ENCODE measurements around the gene DPYD.

The DPYD gene

DNA sequence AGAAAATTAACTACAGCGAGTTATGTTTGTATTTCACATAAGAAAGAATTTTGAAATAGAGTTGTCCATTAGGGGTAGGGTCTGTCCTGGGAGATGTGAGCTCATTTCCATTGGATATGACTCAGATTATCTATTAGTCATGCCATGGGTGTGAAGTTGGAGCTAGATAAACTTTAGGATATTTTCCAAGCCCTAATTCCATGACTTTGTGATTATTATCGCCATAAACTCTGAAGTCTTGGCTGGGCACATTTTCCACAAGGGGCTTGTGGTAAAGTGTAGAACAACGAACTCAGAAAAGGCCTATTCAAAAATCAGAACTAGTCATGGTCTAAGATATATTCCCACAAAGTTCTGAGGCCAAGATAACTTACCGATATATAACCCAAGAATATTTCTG, 396.6 kb downstream of the DPYD start:
- Histone ChIP-seq H3K9ac (ENCODE audit: low read depth, low read length, poor library complexity, severe bottlenecking) (no peak overlapping the region), H3K9me2 (replicated peaks; ENCODE audit: low read depth, low read length) (no peaks in the 10 kb centered on the region), H2AFZ (ENCODE audit: low read length) (no peak overlapping the region), H3K4me2 (ENCODE audit: low read depth, low read length, poor library complexity, severe bottlenecking) (no peak overlapping the region), H3K79me2 (ENCODE audit: insufficient read depth, low read length) (no peaks in the 10 kb centered on the region), H3F3A (ENCODE audit: low read depth) (no peaks in the 10 kb centered on the region), H3K9me3 (ENCODE audit: insufficient read depth, low read depth, low read length) (peaks cover 9% of the 10 kb centered on the region), H3K4me1 (ENCODE audit: insufficient read depth, low read length, poor library complexity, severe bottlenecking) (no peaks in the 10 kb centered on the region), H3K4me3 (ENCODE audit: low read length, poor library complexity, severe bottlenecking) (no peak overlapping the region), H3K27me3 (ENCODE audit: insufficient read depth, low read length, poor library complexity, severe bottlenecking) (no peaks in the 10 kb centered on the region), H4K20me1 (ENCODE audit: insufficient read depth, low read length, poor library complexity, severe bottlenecking) (no peaks in the 10 kb centered on the region), H3K36me3 (ENCODE audit: insufficient read depth, low read length) (no peaks in the 10 kb centered on the region)
- no peak for TF ChIP-seq CTCF (conservative IDR thresholded peaks at IDR 0.05; ENCODE audit: low read length)
- TF ChIP-seq EZH2phosphoT487 (IDR thresholded peaks at IDR 0.05; ENCODE audit: borderline replicate concordance): no peak

DNA sequence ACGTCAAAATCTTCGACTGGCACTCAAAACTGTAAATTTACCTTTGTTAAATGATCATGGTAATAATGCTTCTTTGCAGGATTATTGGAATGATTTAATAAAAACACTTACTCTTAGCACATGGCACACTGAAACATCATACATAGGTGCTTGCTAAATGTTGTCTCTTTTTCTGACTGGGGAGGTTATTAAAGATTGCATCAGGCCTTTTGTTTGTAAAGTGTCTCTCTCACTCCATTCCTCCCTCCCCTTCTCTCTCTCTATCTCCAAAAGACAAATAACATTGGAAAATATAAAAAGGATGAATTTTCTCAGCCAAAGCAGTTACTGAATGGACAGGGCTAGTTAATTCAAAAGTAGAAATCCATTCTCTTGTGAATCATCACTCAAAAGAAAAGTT, 404.2 kb downstream of the DPYD start:
- Histone ChIP-seq H3F3A (ENCODE audit: low read depth) (no peaks in the 10 kb centered on the region), H3K4me1 (ENCODE audit: insufficient read depth, low read length, poor library complexity, severe bottlenecking) (no peaks in the 10 kb centered on the region)

GRCh38 chr1:97508653-97509218, 412.1 kb downstream of the DPYD start:
- TF ChIP-seq EZH2phosphoT487 (IDR thresholded peaks at IDR 0.05; ENCODE audit: borderline replicate concordance) (no peak), CTCF (conservative IDR thresholded peaks at IDR 0.05; ENCODE audit: low read length) (no peak)
- Histone ChIP-seq H3K36me3 (ENCODE audit: insufficient read depth, low read length) (no peaks in the 10 kb centered on the region), H3K9ac (ENCODE audit: low read depth, low read length, poor library complexity, severe bottlenecking) (no peak overlapping the region), H4K20me1 (ENCODE audit: insufficient read depth, low read length, poor library complexity, severe bottlenecking) (no peaks in the 10 kb centered on the region), H3K27me3 (ENCODE audit: insufficient read depth, low read length, poor library complexity, severe bottlenecking) (no peaks in the 10 kb centered on the region), H3K4me1 (ENCODE audit: insufficient read depth, low read length, poor library complexity, severe bottlenecking) (no peaks in the 10 kb centered on the region), H3K4me3 (ENCODE audit: low read length, poor library complexity, severe bottlenecking) (no peak overlapping the region), H2AFZ (ENCODE audit: low read length) (no peak overlapping the region), H3K9me3 (ENCODE audit: insufficient read depth, low read depth, low read length) (no peaks in the 10 kb centered on the region), H3K4me2 (ENCODE audit: low read depth, low read length, poor library complexity, severe bottlenecking) (no peak overlapping the region), H3K79me2 (ENCODE audit: insufficient read depth, low read length) (no peaks in the 10 kb centered on the region), H3F3A (ENCODE audit: low read depth) (no peaks in the 10 kb centered on the region), H3K9me2 (replicated peaks; ENCODE audit: low read depth, low read length) (no peaks in the 10 kb centered on the region)

More for the DNA sequence above, 404.2 kb downstream of the DPYD start:
- Histone ChIP-seq H3K4me2 (ENCODE audit: low read depth, low read length, poor library complexity, severe bottlenecking) (no peak overlapping the region), H3K36me3 (ENCODE audit: insufficient read depth, low read length) (no peaks in the 10 kb centered on the region), H3K9me2 (replicated peaks; ENCODE audit: low read depth, low read length) (no peaks in the 10 kb centered on the region), H3K4me3 (ENCODE audit: low read length, poor library complexity, severe bottlenecking) (no peak overlapping the region), H3K9me3 (ENCODE audit: insufficient read depth, low read depth, low read length) (peaks cover 9% of the 10 kb centered on the region), H3K79me2 (ENCODE audit: insufficient read depth, low read length) (no peaks in the 10 kb centered on the region), H3K27me3 (ENCODE audit: insufficient read depth, low read length, poor library complexity, severe bottlenecking) (no peaks in the 10 kb centered on the region), H3K9ac (ENCODE audit: low read depth, low read length, poor library complexity, severe bottlenecking) (no peak overlapping the region), H2AFZ (ENCODE audit: low read length) (no peak overlapping the region), H4K20me1 (ENCODE audit: insufficient read depth, low read length, poor library complexity, severe bottlenecking) (no peaks in the 10 kb centered on the region)
- TF ChIP-seq CTCF (conservative IDR thresholded peaks at IDR 0.05; ENCODE audit: low read length): no peak
- TF ChIP-seq EZH2phosphoT487 (IDR thresholded peaks at IDR 0.05; ENCODE audit: borderline replicate concordance): no peak

Measured in Loucy (cell line).